HG03378 (cell line): ENCODE data around the gene ZGLP1.

Source experiments
- ATAC-seq: cut with Tn5 transposase; IDR thresholded peaks from one replicate; pipeline ENCODE4 v1.9.1; 2021; ENCODE audit warnings: mild to moderate bottlenecking, moderate library complexity; ENCODE audit not compliant: unreplicated experiment

The ZGLP1 gene

DNA sequence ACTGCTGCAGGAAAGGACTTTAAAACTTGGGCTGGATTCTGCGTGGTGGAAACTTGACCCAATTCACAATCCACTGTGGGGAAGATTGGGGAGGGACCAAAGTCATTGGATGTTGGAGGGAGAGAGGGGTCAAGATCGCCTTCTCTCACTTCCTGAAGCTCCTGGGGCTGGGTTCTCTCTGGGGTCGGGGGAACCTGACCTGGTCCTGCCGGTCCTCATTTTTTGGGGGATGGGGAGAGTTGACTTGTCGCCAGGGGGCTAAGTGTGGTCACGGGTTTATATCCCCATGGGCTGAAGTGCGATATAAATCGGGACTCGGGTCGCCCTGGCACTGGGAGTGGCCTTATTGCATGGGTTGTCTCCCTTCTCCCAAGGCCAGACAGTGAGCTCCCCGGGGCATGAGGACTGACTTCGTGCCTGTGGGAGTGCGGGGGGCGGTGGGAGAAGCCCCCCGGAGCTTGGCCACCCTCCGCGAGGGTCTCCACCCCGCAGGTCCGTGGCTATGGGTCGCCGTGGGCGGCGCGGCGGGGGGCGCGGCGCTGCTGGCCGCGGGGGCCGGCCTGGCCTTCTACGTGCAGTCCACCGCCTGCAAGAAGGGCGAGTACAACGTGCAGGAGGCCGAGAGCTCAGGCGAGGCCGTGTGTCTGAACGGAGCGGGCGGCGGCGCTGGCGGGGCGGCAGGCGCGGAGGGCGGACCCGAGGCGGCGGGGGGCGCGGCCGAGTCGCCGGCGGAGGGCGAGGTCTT, 13.6 kb downstream of the ZGLP1 start:
- ATAC-seq = no peak

DNA sequence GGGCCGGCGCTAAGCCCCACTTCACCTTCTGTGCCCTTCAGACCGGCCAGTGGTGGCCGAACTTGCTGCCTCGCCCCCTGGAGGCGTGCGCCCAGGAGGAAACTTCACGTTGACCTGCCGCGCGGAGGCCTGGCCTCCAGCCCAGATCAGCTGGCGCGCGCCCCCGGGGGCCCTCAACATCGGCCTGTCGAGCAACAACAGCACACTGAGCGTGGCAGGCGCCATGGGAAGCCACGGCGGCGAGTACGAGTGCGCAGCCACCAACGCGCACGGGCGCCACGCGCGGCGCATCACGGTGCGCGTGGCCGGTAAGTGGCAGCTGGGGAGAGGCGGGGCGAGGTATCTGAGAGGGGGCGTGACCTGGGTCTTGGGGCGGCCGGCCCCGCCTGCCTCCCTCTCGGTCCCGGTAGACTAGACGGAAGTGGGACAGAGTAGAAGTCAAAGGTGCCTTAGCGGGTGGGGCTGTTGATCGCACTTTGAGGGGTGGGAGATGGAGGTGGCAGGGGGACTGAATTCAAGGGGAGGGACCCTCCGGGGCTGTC, 14.2 kb downstream of the ZGLP1 start:
- ATAC-seq = no peak

DNA sequence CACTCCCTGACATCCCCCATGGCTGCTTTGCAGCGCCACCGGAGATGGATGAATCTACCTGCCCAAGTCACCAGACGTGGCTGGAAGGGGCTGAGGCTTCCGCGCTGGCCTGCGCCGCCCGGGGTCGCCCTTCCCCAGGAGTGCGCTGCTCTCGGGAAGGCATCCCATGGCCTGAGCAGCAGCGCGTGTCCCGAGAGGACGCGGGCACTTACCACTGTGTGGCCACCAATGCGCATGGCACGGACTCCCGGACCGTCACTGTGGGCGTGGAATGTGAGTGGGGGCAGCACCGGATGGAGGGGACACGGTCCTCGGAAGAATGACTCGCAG, 15.3 kb downstream of the ZGLP1 start:
- no peak for ATAC-seq

DNA sequence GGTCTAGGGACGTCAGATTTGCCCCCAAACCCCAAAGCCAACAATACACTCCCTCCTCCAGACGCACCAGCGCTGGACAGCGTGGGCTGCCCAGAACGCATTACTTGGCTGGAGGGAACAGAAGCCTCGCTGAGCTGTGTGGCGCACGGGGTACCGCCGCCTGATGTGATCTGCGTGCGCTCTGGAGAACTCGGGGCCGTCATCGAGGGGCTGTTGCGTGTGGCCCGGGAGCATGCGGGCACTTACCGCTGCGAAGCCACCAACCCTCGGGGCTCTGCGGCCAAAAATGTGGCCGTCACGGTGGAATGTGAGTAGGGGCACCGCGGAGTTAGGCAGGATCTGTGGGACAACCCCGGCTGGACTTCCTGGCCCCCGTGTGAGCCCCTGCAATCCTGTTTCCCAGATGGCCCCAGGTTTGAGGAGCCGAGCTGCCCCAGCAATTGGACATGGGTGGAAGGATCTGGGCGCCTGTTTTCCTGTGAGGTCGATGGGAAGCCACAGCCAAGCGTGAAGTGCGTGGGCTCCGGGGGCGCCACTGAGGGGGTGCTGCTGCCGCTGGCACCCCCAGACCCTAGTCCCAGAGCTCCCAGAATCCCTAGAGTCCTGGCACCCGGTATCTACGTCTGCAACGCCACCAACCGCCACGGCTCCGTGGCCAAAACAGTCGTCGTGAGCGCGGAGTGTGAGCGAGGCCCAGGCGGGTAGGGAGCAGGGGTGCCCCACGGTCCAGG, 15.8 kb downstream of the ZGLP1 start:
- no peak for ATAC-seq

DNA sequence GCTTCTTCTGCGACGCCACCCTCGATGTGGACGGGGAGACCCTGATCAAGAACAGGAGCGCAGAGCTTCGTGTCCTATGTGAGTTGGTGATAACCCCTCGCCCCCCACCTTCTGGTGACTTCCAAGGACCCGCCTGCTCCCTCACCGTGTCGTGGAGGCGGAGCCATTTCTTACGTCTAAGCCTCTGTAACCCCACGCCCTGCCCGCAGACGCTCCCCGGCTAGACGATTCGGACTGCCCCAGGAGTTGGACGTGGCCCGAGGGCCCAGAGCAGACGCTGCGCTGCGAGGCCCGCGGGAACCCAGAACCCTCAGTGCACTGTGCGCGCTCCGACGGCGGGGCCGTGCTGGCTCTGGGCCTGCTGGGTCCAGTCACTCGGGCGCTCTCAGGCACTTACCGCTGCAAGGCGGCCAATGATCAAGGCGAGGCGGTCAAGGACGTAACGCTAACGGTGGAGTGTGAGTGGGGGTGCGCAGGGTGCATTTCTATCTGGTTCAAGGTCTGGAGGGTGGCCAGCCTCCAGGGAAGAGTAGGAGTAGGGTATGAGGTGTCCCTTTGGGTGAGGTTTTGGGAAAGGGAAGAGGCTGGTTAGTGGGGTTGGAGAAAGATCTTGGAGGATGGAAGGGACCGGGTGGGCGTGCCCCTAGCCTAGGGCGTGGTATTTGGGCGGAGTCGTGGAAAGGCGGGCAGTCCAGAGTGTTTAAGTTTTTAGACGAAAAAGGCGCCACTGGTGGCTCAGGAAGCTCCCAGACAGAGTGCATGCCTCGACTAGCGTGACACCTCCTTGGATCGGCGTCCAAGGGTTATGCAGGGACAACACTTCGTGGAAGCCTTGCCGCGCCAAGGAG, 16.6 kb downstream of the ZGLP1 start:
- no peak for ATAC-seq

DNA sequence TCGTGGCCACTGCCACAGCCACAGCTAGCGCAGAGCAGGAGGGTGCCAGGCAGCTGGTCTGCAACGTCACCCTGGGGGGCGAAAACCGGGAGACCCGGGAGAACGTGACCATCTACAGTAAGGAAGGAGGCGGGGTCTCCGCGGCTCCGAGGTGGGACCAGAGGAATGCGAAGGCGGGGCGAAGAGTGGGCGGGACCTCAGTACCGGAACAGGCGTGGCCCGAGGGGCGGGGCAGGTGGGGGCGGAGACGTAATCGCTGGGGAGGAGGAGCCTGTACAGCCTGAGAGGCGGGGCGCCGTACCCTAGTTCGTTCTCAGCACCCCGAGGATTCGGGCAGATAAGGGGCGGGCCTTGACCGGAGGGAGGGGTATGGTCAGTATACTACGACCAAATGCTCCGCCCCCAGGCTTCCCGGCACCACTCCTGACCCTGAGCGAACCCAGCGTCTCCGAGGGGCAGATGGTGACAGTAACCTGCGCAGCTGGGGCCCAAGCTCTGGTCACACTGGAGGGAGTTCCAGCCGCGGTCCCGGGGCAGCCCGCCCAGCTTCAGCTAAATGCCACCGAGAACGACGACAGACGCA, 17.3 kb downstream of the ZGLP1 start:
- ATAC-seq = no peak

DNA sequence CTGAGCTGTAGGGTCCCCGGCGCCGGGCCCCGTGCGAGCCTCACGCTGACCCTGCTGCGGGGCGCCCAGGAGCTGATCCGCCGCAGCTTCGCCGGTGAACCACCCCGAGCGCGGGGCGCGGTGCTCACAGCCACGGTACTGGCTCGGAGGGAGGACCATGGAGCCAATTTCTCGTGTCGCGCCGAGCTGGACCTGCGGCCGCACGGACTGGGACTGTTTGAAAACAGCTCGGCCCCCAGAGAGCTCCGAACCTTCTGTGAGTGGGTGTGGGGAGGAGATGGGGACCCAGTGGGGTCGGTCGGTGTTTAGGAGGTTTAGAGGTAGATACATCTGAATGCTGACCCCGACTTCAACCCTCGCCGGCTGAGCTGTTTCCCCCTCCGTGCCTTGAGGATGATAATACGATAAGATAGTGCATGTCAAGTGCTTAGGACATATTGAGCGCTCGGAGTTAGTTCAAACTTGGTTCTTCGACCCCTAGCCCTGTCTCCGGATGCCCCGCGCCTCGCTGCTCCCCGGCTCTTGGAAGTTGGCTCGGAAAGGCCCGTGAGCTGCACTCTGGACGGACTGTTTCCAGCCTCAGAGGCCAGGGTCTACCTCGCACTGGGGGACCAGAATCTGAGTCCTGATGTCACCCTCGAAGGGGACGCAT, 17.9 kb downstream of the ZGLP1 start:
- ATAC-seq = no peak

DNA sequence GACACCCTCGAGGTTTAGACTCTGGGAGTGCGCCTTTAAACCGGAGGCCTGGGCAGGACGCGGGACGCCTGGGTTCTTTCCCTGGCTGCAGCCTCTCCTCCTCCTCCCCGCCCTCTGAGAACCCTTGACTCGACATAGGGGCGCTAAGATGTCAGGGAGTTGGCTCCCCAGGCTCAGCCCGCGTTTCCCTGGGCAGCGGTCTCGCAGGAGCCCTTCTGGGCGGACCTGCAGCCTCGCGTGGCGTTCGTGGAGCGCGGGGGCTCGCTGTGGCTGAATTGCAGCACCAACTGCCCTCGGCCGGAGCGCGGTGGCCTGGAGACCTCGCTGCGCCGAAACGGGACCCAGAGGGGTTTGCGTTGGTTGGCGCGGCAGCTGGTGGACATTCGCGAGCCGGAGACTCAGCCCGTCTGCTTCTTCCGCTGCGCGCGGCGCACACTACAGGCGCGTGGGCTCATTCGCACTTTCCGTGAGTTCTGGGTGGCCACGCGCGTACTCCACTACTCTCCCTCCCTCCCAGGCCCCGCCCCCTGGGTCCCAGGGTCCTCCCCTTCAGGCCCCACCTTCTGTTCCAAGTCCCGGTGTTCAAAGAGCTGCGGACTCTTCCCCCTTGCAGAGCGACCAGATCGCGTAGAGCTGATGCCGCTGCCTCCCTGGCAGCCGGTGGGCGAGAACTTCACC, 18.6 kb downstream of the ZGLP1 start:
- no peak for ATAC-seq

DNA sequence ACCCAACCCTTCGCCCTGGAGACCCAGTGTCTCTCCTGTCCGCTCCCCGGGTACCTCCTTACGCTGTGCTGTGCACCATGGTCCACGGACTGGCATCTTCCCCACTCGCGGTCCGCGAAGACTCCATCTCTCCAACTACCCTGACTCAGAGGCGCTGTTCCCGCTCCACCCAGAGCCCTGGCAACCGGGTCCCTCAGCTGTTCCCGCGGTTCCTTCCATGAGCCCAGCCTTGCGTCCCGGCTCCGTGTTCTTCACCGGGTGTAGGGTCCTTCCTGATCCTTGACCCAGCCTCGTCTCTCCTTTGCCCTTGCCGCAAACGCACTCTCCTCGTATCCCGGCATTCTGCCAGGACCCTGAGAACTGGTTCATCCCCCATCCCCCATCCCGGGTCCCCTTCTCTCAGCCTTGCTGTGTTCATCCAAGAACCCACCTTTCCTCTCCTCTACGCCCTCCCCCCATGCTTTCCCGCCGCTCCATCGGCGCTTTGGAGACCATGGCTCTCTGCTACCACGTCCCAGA, 19.2 kb downstream of the ZGLP1 start:
- no peak for ATAC-seq

DNA sequence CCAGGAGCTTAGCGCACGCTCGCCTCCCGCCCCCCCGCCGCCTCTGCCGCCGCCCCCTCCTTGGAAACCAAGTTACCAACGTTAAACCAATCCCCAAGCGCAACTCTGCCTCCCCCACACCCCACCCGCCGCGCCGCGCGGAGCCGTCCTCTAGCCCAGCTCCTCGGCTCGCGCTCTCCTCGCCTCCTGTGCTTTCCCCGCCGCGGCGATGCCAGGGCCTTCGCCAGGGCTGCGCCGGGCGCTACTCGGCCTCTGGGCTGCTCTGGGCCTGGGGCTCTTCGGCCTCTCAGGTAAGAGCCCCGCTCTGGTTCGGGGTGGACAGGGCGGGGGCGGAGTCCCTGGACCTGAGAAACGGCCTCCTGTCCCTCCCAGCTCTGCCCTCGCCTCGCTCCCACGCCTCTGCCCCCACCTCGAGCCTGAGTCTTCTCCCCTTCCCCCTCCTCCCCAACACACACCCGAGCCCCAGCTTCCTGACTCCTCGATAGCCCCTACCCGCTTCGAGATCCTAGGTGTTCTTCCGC, 19.7 kb downstream of the ZGLP1 start, which contains the start of gene ICAM5:
Gene ICAM5, plus strand, starts transcription at position 117 of the 521 bp plus-strand sequence. Its CDS starts 92 bp downstream, at position 209.
- no peak for ATAC-seq

DNA sequence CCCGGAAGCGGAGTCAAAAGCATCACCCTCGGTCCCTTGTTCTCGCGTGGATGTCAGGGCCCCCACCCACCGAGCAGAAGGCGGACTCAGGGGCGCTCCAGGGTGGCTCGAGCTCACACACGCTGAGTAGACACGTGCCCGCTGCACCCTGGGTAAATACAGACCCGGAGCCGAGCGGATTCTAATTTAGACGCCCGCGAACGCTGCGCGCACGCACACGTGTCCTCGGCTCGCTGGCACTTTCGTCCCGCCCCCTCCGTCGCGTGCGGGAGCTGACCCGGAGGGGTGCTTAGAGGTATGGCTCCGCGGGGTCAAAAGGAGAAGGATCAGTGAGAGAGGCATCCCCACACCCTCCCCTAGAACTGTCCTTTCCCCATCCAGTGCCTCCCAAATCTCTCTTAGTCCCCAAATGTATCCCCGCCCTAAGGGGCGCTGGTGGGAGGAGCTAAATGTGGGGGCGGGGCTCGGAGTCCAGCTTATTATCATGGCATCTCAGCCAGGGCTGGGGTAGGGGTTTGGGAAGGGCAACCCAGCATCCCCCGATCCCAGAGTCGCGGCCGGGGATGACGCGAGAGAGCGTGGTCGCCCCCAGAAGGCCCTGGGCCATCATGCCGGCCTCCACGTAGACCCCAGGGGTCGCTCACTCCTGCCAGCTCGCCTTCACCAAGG, 20.3 kb downstream of the ZGLP1 start:
- ATAC-seq = no peak

DNA sequence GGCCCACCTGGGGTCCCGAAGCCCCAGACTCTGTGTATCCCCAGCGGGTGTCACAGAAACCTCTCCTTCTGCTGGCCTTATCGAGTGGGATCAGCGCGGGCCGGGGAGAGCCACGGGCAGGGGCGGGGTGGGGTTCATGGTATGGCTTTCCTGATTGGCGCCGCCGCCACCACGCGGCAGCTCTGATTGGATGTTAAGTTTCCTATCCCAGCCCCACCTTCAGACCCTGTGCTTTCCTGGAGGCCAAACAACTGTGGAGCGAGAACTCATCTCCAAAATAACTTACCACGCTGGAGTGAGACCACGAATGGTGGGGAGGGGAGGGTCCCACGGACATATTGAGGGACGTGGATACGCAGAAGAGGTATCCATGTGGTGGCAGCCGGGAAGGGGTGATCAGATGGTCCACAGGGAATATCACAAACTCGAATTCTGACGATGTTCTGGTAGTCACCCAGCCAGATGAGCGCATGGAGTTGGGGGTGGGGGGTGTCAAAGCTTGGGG, 20.9 kb downstream of the ZGLP1 start:
- no peak for ATAC-seq

DNA sequence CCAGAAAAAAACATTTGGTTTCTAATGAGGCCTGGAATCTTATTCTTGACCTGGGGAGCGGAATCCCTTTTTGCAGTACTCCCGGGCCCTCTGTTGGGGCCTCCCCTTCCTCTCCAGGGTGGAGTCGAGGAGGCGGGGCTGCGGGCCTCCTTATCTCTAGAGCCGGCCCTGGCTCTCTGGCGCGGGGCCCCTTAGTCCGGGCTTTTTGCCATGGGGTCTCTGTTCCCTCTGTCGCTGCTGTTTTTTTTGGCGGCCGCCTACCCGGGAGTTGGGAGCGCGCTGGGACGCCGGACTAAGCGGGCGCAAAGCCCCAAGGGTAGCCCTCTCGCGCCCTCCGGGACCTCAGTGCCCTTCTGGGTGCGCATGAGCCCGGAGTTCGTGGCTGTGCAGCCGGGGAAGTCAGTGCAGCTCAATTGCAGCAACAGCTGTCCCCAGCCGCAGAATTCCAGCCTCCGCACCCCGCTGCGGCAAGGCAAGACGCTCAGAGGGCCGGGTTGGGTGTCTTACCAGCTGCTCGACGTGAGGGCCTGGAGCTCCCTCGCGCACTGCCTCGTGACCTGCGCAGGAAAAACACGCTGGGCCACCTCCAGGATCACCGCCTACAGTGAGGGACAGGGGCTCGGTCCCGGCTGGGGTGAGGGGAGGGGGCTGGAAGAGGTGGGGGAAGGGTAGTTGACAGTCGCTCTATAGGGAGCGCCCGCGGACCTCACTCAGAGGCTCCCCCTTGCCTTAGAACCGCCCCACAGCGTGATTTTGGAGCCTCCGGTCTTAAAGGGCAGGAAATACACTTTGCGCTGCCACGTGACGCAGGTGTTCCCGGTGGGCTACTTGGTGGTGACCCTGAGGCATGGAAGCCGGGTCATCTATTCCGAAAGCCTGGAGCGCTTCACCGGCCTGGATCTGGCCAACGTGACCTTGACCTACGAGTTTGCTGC, 22.5 kb downstream of the ZGLP1 start, which contains the start of gene ICAM4:
Gene ICAM4, plus strand, starts transcription at position 153 of the 935 bp plus-strand sequence. Its CDS starts 58 bp downstream, at position 211.
- no peak for ATAC-seq

DNA sequence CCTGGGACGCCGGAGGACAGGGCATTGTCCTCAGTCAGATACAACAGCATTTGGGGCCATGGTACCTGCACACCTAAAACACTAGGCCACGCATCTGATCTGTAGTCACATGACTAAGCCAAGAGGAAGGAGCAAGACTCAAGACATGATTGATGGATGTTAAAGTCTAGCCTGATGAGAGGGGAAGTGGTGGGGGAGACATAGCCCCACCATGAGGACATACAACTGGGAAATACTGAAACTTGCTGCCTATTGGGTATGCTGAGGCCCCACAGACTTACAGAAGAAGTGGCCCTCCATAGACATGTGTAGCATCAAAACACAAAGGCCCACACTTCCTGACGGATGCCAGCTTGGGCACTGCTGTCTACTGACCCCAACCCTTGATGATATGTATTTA, 24.2 kb downstream of the ZGLP1 start:
- ATAC-seq = no peak

DNA sequence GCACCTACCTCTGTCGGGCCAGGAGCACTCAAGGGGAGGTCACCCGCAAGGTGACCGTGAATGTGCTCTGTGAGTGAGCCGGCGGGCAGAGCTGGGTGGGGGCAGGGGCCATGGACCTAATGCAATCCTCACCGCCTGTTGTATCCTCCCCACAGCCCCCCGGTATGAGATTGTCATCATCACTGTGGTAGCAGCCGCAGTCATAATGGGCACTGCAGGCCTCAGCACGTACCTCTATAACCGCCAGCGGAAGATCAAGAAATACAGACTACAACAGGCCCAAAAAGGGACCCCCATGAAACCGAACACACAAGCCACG, 24.7 kb downstream of the ZGLP1 start:
- no peak for ATAC-seq

DNA sequence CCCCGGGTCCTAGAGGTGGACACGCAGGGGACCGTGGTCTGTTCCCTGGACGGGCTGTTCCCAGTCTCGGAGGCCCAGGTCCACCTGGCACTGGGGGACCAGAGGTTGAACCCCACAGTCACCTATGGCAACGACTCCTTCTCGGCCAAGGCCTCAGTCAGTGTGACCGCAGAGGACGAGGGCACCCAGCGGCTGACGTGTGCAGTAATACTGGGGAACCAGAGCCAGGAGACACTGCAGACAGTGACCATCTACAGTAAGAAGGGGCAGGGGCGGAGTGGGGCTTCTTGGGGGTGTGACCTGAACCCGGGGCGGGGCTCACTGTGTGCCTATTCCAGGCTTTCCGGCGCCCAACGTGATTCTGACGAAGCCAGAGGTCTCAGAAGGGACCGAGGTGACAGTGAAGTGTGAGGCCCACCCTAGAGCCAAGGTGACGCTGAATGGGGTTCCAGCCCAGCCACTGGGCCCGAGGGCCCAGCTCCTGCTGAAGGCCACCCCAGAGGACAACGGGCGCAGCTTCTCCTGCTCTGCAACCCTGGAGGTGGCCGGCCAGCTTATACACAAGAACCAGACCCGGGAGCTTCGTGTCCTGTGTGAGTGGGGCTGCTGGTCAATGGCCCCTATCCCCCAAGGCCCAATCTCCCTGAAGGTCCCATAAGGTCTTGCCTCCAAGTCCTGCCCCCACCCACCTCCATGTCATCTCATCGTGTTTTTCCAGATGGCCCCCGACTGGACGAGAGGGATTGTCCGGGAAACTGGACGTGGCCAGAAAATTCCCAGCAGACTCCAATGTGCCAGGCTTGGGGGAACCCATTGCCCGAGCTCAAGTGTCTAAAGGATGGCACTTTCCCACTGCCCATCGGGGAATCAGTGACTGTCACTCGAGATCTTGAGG, 25.3 kb downstream of the ZGLP1 start:
- no peak for ATAC-seq
